Measurements from ENCODE around the gene TGFB3.
A peak's percentile ranks its signal among the peaks of the same experiment; 100 is the strongest.

TGFB3 gene

GRCh38 chr14:75986439-75986765, 4.6 kb upstream of the TGFB3 start:
- DNase-seq: no peak

- DNase-seq: peak; percentile 93
Measured at GRCh38 chr14:75985618-75986438, 4.0 kb upstream of the TGFB3 start, which contains the start of gene IFT43. IFT43 (plus strand) TSS chr14:75985763; CDS start chr14:75985787, 24 bp downstream.

- DNase-seq: no peak
Measured at GRCh38 chr14:75984674-75985073, 2.9 kb upstream of the TGFB3 start.

- no peak for DNase-seq
Measured at GRCh38 chr14:75983019-75983358, 1.2 kb upstream of the TGFB3 start.

GRCh38 chr14:75982266-75983018, 647 bp upstream of the TGFB3 start:
- peak; percentile 80 for DNase-seq

GRCh38 chr14:75980856-75981255, 939 bp downstream of the TGFB3 start:
- no peak for DNase-seq

GRCh38 chr14:75979648-75980565, 1.9 kb downstream of the TGFB3 start:
- no peak for DNase-seq

GRCh38 chr14:75979071-75979571, 2.7 kb downstream of the TGFB3 start:
- DNase-seq: no peak

- no peak for DNase-seq
Measured at GRCh38 chr14:75978249-75978731, 3.5 kb downstream of the TGFB3 start.

GRCh38 chr14:75977582-75977943, 4.2 kb downstream of the TGFB3 start:
- DNase-seq: no peak

- no peak for DNase-seq
Measured at GRCh38 chr14:75976826-75977581, 4.8 kb downstream of the TGFB3 start.

GRCh38 chr14:75972801-75973421, 8.9 kb downstream of the TGFB3 start:
- no peak for DNase-seq

GRCh38 chr14:75971509-75971908, 10.3 kb downstream of the TGFB3 start:
- DNase-seq: no peak

GRCh38 chr14:75970989-75971388, 10.8 kb downstream of the TGFB3 start:
- DNase-seq: no peak

- no peak for DNase-seq
Measured at GRCh38 chr14:75969891-75970290, 11.9 kb downstream of the TGFB3 start.

GRCh38 chr14:75969126-75969525, 12.7 kb downstream of the TGFB3 start:
- DNase-seq: no peak

- no peak for DNase-seq
Measured at GRCh38 chr14:75968456-75968855, 13.3 kb downstream of the TGFB3 start.

GRCh38 chr14:75967866-75968265, 13.9 kb downstream of the TGFB3 start:
- no peak for DNase-seq

- no peak for DNase-seq
Measured at GRCh38 chr14:75961662-75962061, 20.1 kb downstream of the TGFB3 start.

- DNase-seq: no peak
Measured at GRCh38 chr14:75960231-75960630, 21.6 kb downstream of the TGFB3 start.

GRCh38 chr14:75959031-75959430, 22.8 kb downstream of the TGFB3 start:
- no peak for DNase-seq

- no peak for DNase-seq
Measured at GRCh38 chr14:75952489-75952888, 29.3 kb downstream of the TGFB3 start.
